Measurements from ENCODE around the gene CDKN1A.

Gene CDKN1A

DNA sequence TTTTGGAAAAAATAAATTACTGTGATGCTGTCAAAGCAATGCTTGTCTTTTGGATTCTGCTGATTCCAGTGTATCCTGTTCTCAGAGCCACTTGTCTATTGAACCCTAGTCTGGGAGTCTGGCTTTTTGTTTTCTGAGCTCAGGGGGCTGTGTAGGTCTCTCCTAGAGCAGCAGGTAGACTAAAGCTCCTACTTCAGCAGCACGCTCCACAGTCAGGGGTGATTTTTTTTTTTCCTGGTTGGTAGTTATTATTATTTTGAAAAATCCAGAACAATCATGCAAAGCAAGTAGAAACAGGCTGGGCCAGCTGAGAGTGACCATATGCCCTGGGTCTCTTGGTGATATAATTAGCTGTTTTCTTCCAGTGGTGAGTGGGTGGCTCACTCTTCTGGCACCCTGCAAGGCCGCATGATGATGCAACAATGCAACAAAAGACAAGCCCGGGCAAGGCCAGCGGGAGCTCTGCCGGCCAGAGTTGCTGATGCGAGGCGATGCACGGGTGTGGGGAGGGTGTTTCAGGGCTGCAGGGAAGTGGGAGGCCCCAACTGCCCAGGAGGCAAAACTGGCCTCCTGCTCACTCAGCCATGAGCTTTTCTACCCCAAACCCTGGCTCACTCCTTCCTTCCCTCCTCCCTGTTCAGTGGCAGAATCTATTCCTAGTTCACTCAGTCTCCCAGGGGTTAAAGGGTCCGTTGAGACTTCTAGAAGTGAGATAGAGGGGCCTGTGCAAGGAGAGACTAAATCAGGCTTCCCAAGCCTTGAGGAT lies 11.5 kb upstream of the CDKN1A start (continued):
- TF ChIP-seq, protein P1, sequence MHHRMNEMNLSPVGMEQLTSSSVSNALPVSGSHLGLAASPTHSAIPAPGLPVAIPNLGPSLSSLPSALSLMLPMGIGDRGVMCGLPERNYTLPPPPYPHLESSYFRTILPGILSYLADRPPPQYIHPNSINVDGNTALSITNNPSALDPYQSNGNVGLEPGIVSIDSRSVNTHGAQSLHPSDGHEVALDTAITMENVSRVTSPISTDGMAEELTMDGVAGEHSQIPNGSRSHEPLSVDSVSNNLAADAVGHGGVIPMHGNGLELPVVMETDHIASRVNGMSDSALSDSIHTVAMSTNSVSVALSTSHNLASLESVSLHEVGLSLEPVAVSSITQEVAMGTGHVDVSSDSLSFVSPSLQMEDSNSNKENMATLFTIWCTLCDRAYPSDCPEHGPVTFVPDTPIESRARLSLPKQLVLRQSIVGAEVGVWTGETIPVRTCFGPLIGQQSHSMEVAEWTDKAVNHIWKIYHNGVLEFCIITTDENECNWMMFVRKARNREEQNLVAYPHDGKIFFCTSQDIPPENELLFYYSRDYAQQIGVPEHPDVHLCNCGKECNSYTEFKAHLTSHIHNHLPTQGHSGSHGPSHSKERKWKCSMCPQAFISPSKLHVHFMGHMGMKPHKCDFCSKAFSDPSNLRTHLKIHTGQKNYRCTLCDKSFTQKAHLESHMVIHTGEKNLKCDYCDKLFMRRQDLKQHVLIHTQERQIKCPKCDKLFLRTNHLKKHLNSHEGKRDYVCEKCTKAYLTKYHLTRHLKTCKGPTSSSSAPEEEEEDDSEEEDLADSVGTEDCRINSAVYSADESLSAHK (tag by site-specific recombination; IDR thresholded peaks at IDR 0.05) = peak; percentile 60
- 0 out of 2 replicates have a peak, but pooled peaks have one; percentile 44 for TF ChIP-seq PRDM1 (tag by site-specific recombination; IDR thresholded peaks at IDR 0.05)
- TF ChIP-seq, protein P2, sequence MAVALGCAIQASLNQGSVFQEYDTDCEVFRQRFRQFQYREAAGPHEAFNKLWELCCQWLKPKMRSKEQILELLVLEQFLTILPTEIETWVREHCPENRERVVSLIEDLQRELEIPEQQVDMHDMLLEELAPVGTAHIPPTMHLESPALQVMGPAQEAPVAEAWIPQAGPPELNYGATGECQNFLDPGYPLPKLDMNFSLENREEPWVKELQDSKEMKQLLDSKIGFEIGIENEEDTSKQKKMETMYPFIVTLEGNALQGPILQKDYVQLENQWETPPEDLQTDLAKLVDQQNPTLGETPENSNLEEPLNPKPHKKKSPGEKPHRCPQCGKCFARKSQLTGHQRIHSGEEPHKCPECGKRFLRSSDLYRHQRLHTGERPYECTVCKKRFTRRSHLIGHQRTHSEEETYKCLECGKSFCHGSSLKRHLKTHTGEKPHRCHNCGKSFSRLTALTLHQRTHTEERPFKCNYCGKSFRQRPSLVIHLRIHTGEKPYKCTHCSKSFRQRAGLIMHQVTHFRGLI (tag by site-specific recombination; IDR thresholded peaks at IDR 0.05) = 0 out of 2 replicates have a peak, but pooled peaks have one; percentile 51
- TF ChIP-seq WT1 (tag by site-specific recombination; IDR thresholded peaks at IDR 0.05) = no peak
- TF ChIP-seq, protein P3, sequence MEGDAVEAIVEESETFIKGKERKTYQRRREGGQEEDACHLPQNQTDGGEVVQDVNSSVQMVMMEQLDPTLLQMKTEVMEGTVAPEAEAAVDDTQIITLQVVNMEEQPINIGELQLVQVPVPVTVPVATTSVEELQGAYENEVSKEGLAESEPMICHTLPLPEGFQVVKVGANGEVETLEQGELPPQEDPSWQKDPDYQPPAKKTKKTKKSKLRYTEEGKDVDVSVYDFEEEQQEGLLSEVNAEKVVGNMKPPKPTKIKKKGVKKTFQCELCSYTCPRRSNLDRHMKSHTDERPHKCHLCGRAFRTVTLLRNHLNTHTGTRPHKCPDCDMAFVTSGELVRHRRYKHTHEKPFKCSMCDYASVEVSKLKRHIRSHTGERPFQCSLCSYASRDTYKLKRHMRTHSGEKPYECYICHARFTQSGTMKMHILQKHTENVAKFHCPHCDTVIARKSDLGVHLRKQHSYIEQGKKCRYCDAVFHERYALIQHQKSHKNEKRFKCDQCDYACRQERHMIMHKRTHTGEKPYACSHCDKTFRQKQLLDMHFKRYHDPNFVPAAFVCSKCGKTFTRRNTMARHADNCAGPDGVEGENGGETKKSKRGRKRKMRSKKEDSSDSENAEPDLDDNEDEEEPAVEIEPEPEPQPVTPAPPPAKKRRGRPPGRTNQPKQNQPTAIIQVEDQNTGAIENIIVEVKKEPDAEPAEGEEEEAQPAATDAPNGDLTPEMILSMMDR (tag by site-specific recombination; IDR thresholded peaks at IDR 0.05) = peak; percentile 19; the same call in 1 of the 2 replicates
- peak; percentile 93 for TF ChIP-seq ZFHX2 (tag by site-specific recombination; conservative IDR thresholded peaks at IDR 0.05)
- TF ChIP-seq ZNF670 (tag by site-specific recombination; IDR thresholded peaks at IDR 0.05; ENCODE audit: low read depth) = no peak
- TF ChIP-seq ZEB2 (tag by site-specific recombination; IDR thresholded peaks at IDR 0.05) = peak; percentile 91
- TF ChIP-seq, protein P4, sequence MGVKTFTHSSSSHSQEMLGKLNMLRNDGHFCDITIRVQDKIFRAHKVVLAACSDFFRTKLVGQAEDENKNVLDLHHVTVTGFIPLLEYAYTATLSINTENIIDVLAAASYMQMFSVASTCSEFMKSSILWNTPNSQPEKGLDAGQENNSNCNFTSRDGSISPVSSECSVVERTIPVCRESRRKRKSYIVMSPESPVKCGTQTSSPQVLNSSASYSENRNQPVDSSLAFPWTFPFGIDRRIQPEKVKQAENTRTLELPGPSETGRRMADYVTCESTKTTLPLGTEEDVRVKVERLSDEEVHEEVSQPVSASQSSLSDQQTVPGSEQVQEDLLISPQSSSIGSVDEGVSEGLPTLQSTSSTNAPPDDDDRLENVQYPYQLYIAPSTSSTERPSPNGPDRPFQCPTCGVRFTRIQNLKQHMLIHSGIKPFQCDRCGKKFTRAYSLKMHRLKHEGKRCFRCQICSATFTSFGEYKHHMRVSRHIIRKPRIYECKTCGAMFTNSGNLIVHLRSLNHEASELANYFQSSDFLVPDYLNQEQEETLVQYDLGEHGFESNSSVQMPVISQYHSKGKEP (tag by site-specific recombination; IDR thresholded peaks at IDR 0.05) = peak; percentile 99
- peak; percentile 73 for TF ChIP-seq ZNF76 (tag by site-specific recombination; IDR thresholded peaks at IDR 0.05; ENCODE audit: borderline replicate concordance, low read depth)
- peak; percentile 66; the same call in 1 of the 2 replicates for TF ChIP-seq ZBTB21 (tag by site-specific recombination; IDR thresholded peaks at IDR 0.05)
- TF ChIP-seq, protein P5, sequence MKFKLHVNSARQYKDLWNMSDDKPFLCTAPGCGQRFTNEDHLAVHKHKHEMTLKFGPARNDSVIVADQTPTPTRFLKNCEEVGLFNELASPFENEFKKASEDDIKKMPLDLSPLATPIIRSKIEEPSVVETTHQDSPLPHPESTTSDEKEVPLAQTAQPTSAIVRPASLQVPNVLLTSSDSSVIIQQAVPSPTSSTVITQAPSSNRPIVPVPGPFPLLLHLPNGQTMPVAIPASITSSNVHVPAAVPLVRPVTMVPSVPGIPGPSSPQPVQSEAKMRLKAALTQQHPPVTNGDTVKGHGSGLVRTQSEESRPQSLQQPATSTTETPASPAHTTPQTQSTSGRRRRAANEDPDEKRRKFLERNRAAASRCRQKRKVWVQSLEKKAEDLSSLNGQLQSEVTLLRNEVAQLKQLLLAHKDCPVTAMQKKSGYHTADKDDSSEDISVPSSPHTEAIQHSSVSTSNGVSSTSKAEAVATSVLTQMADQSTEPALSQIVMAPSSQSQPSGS (tag by site-specific recombination; IDR thresholded peaks at IDR 0.05; ENCODE audit: low read depth) = peak; percentile 87
- TF ChIP-seq FEZF1 (tag by site-specific recombination; IDR thresholded peaks at IDR 0.05) = peak; percentile 65
- TF ChIP-seq, protein P6, sequence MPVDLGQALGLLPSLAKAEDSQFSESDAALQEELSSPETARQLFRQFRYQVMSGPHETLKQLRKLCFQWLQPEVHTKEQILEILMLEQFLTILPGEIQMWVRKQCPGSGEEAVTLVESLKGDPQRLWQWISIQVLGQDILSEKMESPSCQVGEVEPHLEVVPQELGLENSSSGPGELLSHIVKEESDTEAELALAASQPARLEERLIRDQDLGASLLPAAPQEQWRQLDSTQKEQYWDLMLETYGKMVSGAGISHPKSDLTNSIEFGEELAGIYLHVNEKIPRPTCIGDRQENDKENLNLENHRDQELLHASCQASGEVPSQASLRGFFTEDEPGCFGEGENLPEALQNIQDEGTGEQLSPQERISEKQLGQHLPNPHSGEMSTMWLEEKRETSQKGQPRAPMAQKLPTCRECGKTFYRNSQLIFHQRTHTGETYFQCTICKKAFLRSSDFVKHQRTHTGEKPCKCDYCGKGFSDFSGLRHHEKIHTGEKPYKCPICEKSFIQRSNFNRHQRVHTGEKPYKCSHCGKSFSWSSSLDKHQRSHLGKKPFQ (tag by site-specific recombination; IDR thresholded peaks at IDR 0.05) = peak; percentile 66
- TF ChIP-seq, protein P7, sequence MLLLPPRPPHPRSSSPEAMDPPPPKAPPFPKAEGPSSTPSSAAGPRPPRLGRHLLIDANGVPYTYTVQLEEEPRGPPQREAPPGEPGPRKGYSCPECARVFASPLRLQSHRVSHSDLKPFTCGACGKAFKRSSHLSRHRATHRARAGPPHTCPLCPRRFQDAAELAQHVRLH (tag by site-specific recombination; IDR thresholded peaks at IDR 0.05) = peak; percentile 81
- TF ChIP-seq IKZF3 (tag by site-specific recombination; IDR thresholded peaks at IDR 0.05) = peak; percentile 56; the same call in 1 of the 2 replicates
- TF ChIP-seq, protein P8, sequence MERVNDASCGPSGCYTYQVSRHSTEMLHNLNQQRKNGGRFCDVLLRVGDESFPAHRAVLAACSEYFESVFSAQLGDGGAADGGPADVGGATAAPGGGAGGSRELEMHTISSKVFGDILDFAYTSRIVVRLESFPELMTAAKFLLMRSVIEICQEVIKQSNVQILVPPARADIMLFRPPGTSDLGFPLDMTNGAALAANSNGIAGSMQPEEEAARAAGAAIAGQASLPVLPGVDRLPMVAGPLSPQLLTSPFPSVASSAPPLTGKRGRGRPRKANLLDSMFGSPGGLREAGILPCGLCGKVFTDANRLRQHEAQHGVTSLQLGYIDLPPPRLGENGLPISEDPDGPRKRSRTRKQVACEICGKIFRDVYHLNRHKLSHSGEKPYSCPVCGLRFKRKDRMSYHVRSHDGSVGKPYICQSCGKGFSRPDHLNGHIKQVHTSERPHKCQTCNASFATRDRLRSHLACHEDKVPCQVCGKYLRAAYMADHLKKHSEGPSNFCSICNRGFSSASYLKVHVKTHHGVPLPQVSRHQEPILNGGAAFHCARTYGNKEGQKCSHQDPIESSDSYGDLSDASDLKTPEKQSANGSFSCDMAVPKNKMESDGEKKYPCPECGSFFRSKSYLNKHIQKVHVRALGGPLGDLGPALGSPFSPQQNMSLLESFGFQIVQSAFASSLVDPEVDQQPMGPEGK (tag by site-specific recombination; IDR thresholded peaks at IDR 0.05) = peak; percentile 95
- peak; percentile 66 for TF ChIP-seq ZNF561 (tag by site-specific recombination; IDR thresholded peaks at IDR 0.05; ENCODE audit: borderline replicate concordance)
- TF ChIP-seq ZNF324 (tag by site-specific recombination; IDR thresholded peaks at IDR 0.05) = 0 out of 2 replicates have a peak, but pooled peaks have one; percentile 77
- 0 out of 2 replicates have a peak, but pooled peaks have one; percentile 39 for TF ChIP-seq ZNF341 (tag by site-specific recombination; IDR thresholded peaks at IDR 0.05; ENCODE audit: low read depth)
- peak; percentile 77 for TF ChIP-seq ZNF335 (tag by site-specific recombination; conservative IDR thresholded peaks at IDR 0.05)
- peak; percentile 92 for TF ChIP-seq ZNF24 (tag by site-specific recombination; IDR thresholded peaks at IDR 0.05)
- peak; percentile 45; the same call in 1 of the 2 replicates for TF ChIP-seq ZNF394 (tag by site-specific recombination; IDR thresholded peaks at IDR 0.05; ENCODE audit: borderline replicate concordance)
